ENCODE data around the gene GABRB2.

GABRB2 gene

GRCh38 chr5:161273410-161273809 is 273.1 kb downstream of the GABRB2 start:
- Histone ChIP-seq H3K4me3 (ENCODE audit: insufficient read depth in 1 of 2, low read depth in 1 of 2, low read length in 2 of 2) (no peak overlapping the region), H2BK15ac (ENCODE audit: low read depth, poor library complexity, severe bottlenecking) (no peak overlapping the region), H3K18ac (ENCODE audit: low read depth in 1 of 2, low read length in 2 of 2) (no peak overlapping the region), H3K9ac (ENCODE audit: low read length) (no peak overlapping the region), H3K27me3 (ENCODE audit: control insufficient read depth in 1 of 2, insufficient read depth in 1 of 2, low read length in 2 of 2) (no peaks in the 10 kb centered on the region), H3K27ac (ENCODE audit: low read length, poor library complexity, severe bottlenecking) (no peak overlapping the region), H2AK5ac (ENCODE audit: low read length, severe bottlenecking) (no peak overlapping the region), H2BK120ac (ENCODE audit: low read depth, low read length) (no peak overlapping the region), H3K4me1 (ENCODE audit: control insufficient read depth, insufficient read depth, low read depth, low read length) (no peaks in the 10 kb centered on the region), H3K79me1 (replicated peaks; ENCODE audit: low read length, poor library complexity, severe bottlenecking) (no peaks in the 10 kb centered on the region), H3K9me3 (ENCODE audit: control insufficient read depth, low read length) (no peaks in the 10 kb centered on the region), H3K4me2 (ENCODE audit: low read length, poor library complexity, severe bottlenecking) (no peak overlapping the region), H3K23ac (ENCODE audit: low read length in 2 of 2) (no peak overlapping the region), H4K91ac (ENCODE audit: low read length) (no peak overlapping the region), H3K36me3 (ENCODE audit: control insufficient read depth in 1 of 2, insufficient read depth in 2 of 2, low read depth in 1 of 2, low read length in 2 of 2) (no peaks in the 10 kb centered on the region), H2BK5ac (ENCODE audit: low read depth, low read length, poor library complexity, severe bottlenecking) (no peak overlapping the region), H2BK12ac (ENCODE audit: low read length in 2 of 2) (no peak overlapping the region), H2AFZ (ENCODE audit: low read depth, low read length) (no peak overlapping the region), H4K8ac (ENCODE audit: low read length) (no peak overlapping the region), H3K4ac (ENCODE audit: low read depth in 1 of 2, low read length in 2 of 2) (no peak overlapping the region), H3K14ac (ENCODE audit: low read length in 2 of 2) (no peak overlapping the region)
- no peak for DNase-seq

GRCh38 chr5:161271816-161272215 is 274.7 kb downstream of the GABRB2 start:
- Histone ChIP-seq H3K27me3 (ENCODE audit: control insufficient read depth in 1 of 2, insufficient read depth in 1 of 2, low read length in 2 of 2) (no peaks in the 10 kb centered on the region), H2BK15ac (ENCODE audit: low read depth, poor library complexity, severe bottlenecking) (no peak overlapping the region), H2BK12ac (ENCODE audit: low read length in 2 of 2) (no peak overlapping the region), H4K8ac (ENCODE audit: low read length) (no peak overlapping the region), H2AK5ac (ENCODE audit: low read length, severe bottlenecking) (no peak overlapping the region), H3K9me3 (ENCODE audit: control insufficient read depth, low read length) (no peaks in the 10 kb centered on the region), H3K23ac (ENCODE audit: low read length in 2 of 2) (no peak overlapping the region), H3K79me1 (replicated peaks; ENCODE audit: low read length, poor library complexity, severe bottlenecking) (no peaks in the 10 kb centered on the region), H2AFZ (ENCODE audit: low read depth, low read length) (no peak overlapping the region), H3K4me1 (ENCODE audit: control insufficient read depth, insufficient read depth, low read depth, low read length) (no peaks in the 10 kb centered on the region), H2BK120ac (ENCODE audit: low read depth, low read length) (no peak overlapping the region), H3K36me3 (ENCODE audit: control insufficient read depth in 1 of 2, insufficient read depth in 2 of 2, low read depth in 1 of 2, low read length in 2 of 2) (no peaks in the 10 kb centered on the region), H3K9ac (ENCODE audit: low read length) (no peak overlapping the region), H3K4me3 (ENCODE audit: insufficient read depth in 1 of 2, low read depth in 1 of 2, low read length in 2 of 2) (no peak overlapping the region), H4K91ac (ENCODE audit: low read length) (no peak overlapping the region), H2BK5ac (ENCODE audit: low read depth, low read length, poor library complexity, severe bottlenecking) (no peak overlapping the region), H3K18ac (ENCODE audit: low read depth in 1 of 2, low read length in 2 of 2) (no peak overlapping the region), H3K4me2 (ENCODE audit: low read length, poor library complexity, severe bottlenecking) (no peak overlapping the region), H3K4ac (ENCODE audit: low read depth in 1 of 2, low read length in 2 of 2) (no peak overlapping the region), H3K27ac (ENCODE audit: low read length, poor library complexity, severe bottlenecking) (no peak overlapping the region), H3K14ac (ENCODE audit: low read length in 2 of 2) (no peak overlapping the region)
- DNase-seq, result no peak
- WGBS, result 56% methylated on average over 1 of the region's 1 CpG

GRCh38 chr5:161269125-161269524 is 277.4 kb downstream of the GABRB2 start:
- Histone ChIP-seq H3K18ac (ENCODE audit: low read depth in 1 of 2, low read length in 2 of 2) (no peak overlapping the region), H2AK5ac (ENCODE audit: low read length, severe bottlenecking) (no peak overlapping the region), H3K4me3 (ENCODE audit: insufficient read depth in 1 of 2, low read depth in 1 of 2, low read length in 2 of 2) (no peak overlapping the region), H3K23ac (ENCODE audit: low read length in 2 of 2) (no peak overlapping the region), H4K91ac (ENCODE audit: low read length) (no peak overlapping the region), H2BK5ac (ENCODE audit: low read depth, low read length, poor library complexity, severe bottlenecking) (no peak overlapping the region), H3K27me3 (ENCODE audit: control insufficient read depth in 1 of 2, insufficient read depth in 1 of 2, low read length in 2 of 2) (no peaks in the 10 kb centered on the region), H3K79me1 (replicated peaks; ENCODE audit: low read length, poor library complexity, severe bottlenecking) (no peaks in the 10 kb centered on the region), H4K8ac (ENCODE audit: low read length) (no peak overlapping the region), H3K4ac (ENCODE audit: low read depth in 1 of 2, low read length in 2 of 2) (no peak overlapping the region), H2BK120ac (ENCODE audit: low read depth, low read length) (no peak overlapping the region), H3K4me1 (ENCODE audit: control insufficient read depth, insufficient read depth, low read depth, low read length) (no peaks in the 10 kb centered on the region), H3K9me3 (ENCODE audit: control insufficient read depth, low read length) (no peaks in the 10 kb centered on the region), H3K9ac (ENCODE audit: low read length) (no peak overlapping the region), H3K27ac (ENCODE audit: low read length, poor library complexity, severe bottlenecking) (no peak overlapping the region), H3K14ac (ENCODE audit: low read length in 2 of 2) (no peak overlapping the region), H3K36me3 (ENCODE audit: control insufficient read depth in 1 of 2, insufficient read depth in 2 of 2, low read depth in 1 of 2, low read length in 2 of 2) (no peaks in the 10 kb centered on the region), H2AFZ (ENCODE audit: low read depth, low read length) (no peak overlapping the region), H3K4me2 (ENCODE audit: low read length, poor library complexity, severe bottlenecking) (no peak overlapping the region), H2BK15ac (ENCODE audit: low read depth, poor library complexity, severe bottlenecking) (no peak overlapping the region), H2BK12ac (ENCODE audit: low read length in 2 of 2) (no peak overlapping the region)
- no peak for DNase-seq

- Histone ChIP-seq H3K27ac (ENCODE audit: low read length, poor library complexity, severe bottlenecking) (no peak overlapping the region), H3K4me3 (ENCODE audit: insufficient read depth in 1 of 2, low read depth in 1 of 2, low read length in 2 of 2) (no peak overlapping the region), H3K27me3 (ENCODE audit: control insufficient read depth in 1 of 2, insufficient read depth in 1 of 2, low read length in 2 of 2) (no peaks in the 10 kb centered on the region), H3K36me3 (ENCODE audit: control insufficient read depth in 1 of 2, insufficient read depth in 2 of 2, low read depth in 1 of 2, low read length in 2 of 2) (no peaks in the 10 kb centered on the region), H3K4me2 (ENCODE audit: low read length, poor library complexity, severe bottlenecking) (no peak overlapping the region), H3K4ac (ENCODE audit: low read depth in 1 of 2, low read length in 2 of 2) (no peak overlapping the region), H2BK12ac (ENCODE audit: low read length in 2 of 2) (no peak overlapping the region), H4K91ac (ENCODE audit: low read length) (no peak overlapping the region), H2AK5ac (ENCODE audit: low read length, severe bottlenecking) (no peak overlapping the region), H3K23ac (ENCODE audit: low read length in 2 of 2) (no peak overlapping the region), H2BK15ac (ENCODE audit: low read depth, poor library complexity, severe bottlenecking) (no peak overlapping the region), H3K18ac (ENCODE audit: low read depth in 1 of 2, low read length in 2 of 2) (no peak overlapping the region), H4K8ac (ENCODE audit: low read length) (no peak overlapping the region), H3K79me1 (replicated peaks; ENCODE audit: low read length, poor library complexity, severe bottlenecking) (no peaks in the 10 kb centered on the region), H3K9me3 (ENCODE audit: control insufficient read depth, low read length) (no peaks in the 10 kb centered on the region), H3K9ac (ENCODE audit: low read length) (no peak overlapping the region), H3K4me1 (ENCODE audit: control insufficient read depth, insufficient read depth, low read depth, low read length) (no peaks in the 10 kb centered on the region), H2AFZ (ENCODE audit: low read depth, low read length) (no peak overlapping the region), H2BK5ac (ENCODE audit: low read depth, low read length, poor library complexity, severe bottlenecking) (no peak overlapping the region), H3K14ac (ENCODE audit: low read length in 2 of 2) (no peak overlapping the region), H2BK120ac (ENCODE audit: low read depth, low read length) (no peak overlapping the region)
- no peak for DNase-seq
- WGBS, result no CpG with 5 or more reads among the region's 1 CpG
Measured at GRCh38 chr5:161266954-161267353, 279.6 kb downstream of the GABRB2 start.

Measured in mesenchymal stem cell (in vitro differentiated cells and primary cell).